ENCODE data around the gene NFKBIE. TPM values are rescaled to one million over a fixed set of nuclear protein-coding genes. Genes with fewer than 3 reads are reported as not detected.

NFKBIE gene
- total and polyA plus RNA-seq, 2 of the 13 experiments (the other 11 are each of a cell fraction or from before 2014, with no cell fraction given): 6.7 to 14.5 TPM

DNA sequence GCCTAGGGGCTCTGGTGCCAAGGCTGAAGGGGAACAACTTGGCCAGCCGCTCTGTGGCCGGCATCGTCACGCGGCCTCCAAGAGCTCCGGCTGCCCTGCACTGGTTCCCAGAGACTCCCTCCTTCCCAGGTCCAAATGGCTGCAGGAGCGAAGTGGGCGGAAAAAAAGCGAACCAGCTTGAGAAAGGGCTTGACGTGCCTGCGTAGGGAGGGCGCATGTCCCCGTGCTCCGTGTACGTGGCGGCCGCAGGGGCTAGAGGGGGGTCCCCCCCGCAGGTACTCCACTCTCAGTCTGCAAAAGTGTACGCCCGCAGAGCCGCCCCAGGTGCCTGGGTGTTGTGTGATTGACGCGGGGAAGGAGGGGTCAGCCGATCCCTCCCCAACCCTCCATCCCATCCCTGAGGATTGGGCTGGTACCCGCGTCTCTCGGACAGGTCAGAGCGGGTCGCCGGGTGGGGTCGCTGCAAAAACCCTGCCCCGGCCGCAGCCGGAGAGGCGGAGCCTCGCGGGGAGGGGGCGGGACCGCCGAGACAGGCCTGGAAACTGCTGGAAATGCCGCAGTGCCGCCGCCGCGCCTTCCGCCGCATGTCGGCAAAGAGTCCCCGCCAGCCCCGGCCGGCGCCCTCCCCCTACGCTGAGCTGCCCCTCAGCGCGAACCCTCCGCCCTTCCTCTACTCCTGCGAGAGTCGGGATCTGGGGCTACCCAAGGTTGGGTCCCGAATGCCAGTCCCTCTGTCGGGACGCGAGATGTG lies 19.3 kb downstream of the NFKBIE start (continued):
- TF ChIP-seq, protein P1, sequence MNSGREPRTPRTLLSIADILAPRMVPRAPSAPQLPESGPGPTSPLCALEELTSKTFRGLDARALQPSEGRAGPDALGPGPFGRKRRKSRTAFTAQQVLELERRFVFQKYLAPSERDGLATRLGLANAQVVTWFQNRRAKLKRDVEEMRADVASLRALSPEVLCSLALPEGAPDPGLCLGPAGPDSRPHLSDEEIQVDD (CRISPR knock-in tag; IDR thresholded peaks at IDR 0.05; ENCODE audit: borderline replicate concordance): 0 out of 2 replicates have a peak, but pooled peaks have one; percentile 5
- TF ChIP-seq, protein P2, sequence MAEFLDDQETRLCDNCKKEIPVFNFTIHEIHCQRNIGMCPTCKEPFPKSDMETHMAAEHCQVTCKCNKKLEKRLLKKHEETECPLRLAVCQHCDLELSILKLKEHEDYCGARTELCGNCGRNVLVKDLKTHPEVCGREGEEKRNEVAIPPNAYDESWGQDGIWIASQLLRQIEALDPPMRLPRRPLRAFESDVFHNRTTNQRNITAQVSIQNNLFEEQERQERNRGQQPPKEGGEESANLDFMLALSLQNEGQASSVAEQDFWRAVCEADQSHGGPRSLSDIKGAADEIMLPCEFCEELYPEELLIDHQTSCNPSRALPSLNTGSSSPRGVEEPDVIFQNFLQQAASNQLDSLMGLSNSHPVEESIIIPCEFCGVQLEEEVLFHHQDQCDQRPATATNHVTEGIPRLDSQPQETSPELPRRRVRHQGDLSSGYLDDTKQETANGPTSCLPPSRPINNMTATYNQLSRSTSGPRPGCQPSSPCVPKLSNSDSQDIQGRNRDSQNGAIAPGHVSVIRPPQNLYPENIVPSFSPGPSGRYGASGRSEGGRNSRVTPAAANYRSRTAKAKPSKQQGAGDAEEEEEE (CRISPR knock-in tag; IDR thresholded peaks at IDR 0.05; ENCODE audit: borderline replicate concordance): no peak; the same call in 1 of the 2 replicates
- TF ChIP-seq ZNF75D (CRISPR knock-in tag; IDR thresholded peaks at IDR 0.05; ENCODE audit: borderline replicate concordance) (no peak), ZNF253 (CRISPR knock-in tag; IDR thresholded peaks at IDR 0.05; ENCODE audit: borderline replicate concordance) (0 out of 2 replicates have a peak, but pooled peaks have one; percentile 12), RORA (CRISPR knock-in tag; IDR thresholded peaks at IDR 0.05) (no peak), ZFP82 (CRISPR knock-in tag; IDR thresholded peaks at IDR 0.05; ENCODE audit: borderline replicate concordance) (0 out of 2 replicates have a peak, but pooled peaks have one; percentile 59), ZC3H4 (CRISPR knock-in tag; IDR thresholded peaks at IDR 0.05; ENCODE audit: borderline replicate concordance) (peak; percentile 43; the same call in 1 of the 2 replicates), MEIS2 (CRISPR knock-in tag; IDR thresholded peaks at IDR 0.05) (peak; percentile 91), HOXA9 (CRISPR knock-in tag; IDR thresholded peaks at IDR 0.05; ENCODE audit: borderline replicate concordance) (peak; percentile 93), ESRRA (CRISPR knock-in tag; IDR thresholded peaks at IDR 0.05; ENCODE audit: low read depth) (no peak; the same call in 1 of the 2 replicates), STAT5B (CRISPR knock-in tag; IDR thresholded peaks at IDR 0.05) (no peak; the same call in 1 of the 2 replicates), GATAD1 (CRISPR knock-in tag; IDR thresholded peaks at IDR 0.05) (peak; percentile 73; the same call in 1 of the 2 replicates), DR1 (CRISPR knock-in tag; IDR thresholded peaks at IDR 0.05) (no peak), ZBTB10 (CRISPR knock-in tag; IDR thresholded peaks at IDR 0.05; ENCODE audit: borderline replicate concordance) (no peak; the same call in 1 of the 2 replicates)
- TF ChIP-seq, protein P3, sequence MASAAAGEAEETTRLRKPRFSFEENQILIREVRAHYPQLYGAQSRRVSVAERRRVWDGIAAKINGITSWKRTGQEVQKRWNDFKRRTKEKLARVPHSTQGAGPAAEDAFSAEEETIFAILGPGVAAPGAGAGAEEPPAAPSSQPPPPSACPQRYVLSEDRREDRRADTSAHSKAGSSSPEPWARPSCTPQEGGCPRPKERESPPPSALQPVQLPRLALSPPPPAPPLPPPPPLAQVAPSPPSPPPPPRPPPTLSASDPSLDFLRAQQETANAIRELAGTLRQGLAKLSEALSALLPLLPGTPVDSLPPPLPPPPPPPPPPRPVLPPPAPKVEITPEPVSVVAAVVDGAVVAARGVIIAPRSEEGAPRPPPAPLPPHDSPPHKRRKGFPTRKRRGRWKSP (CRISPR knock-in tag; IDR thresholded peaks at IDR 0.05): peak; percentile 83

All from HepG2 (cell line).